GM18858 (cell line): Measurements from ENCODE around the gene AFF1.

Experiments used
- ATAC-seq: cut with Tn5 transposase; IDR thresholded peaks from one replicate; pipeline ENCODE4 v1.9.1; 2021; ENCODE audit not compliant: unreplicated experiment

AFF1 gene

DNA sequence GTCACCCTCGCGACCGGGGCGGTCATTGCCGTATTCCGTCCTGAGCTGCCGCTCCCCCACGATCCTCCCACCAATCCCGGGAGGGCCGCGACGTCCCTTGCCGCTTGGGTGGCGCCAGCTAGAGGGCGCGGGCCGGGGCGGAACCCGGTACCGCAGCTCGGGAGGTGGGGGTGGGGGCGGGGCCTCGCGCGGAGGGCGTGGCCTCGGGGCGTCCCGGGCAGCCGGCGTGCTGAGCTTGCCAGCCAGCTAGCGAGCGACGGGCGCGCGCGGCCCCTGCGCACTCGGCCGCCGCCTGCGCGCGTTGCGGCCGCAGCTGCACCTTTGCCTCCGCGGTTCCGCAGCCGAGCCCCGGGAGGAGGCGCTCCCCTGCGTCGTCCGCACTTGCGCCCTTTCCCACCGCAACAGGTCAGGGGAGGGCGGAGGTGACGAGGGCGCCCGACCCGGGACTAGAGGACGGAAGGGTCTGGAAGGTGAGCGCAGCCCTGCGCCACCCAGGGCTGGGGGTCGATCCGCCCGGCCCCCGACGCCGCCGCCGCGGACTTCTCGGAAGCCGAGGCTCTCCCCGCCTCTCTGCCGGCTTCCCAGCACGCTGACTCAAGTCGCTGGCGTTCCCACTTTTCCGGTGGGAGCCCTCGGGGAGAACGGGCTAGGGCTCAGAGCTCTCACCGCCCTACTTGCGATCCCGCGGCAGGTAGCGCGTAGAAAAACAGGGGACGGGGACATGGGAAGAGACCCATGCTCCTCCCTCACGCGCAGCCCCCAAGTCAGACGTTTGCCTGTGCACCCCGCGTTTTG is at the start of gene AFF1:
AFF1 (plus strand) TSS at position 241 of the 795 bp plus-strand sequence. CDS start 13,523 bp downstream, outside the sequence.
- ATAC-seq: peak; percentile 32

DNA sequence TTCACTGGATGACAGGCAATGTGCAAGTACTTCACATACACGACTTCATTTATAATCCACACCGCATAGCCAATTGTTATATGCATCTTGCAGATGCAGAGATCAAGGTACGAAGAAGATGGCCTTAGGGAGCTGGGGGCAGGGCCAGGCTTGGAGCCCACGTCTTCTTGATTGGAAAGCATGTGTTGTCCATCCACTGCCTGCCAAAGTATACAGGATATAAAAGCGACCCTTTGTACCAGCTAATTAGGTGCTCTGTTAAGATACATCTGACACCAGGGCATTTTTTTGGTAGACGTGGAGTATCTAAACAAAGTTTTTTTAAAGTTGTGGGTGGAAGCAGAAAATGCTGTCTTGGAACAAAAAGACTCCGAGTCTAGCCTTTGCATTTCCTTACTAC is 44.0 kb upstream of the AFF1 start:
- no peak for ATAC-seq

- no peak for ATAC-seq
These were observed 42.8 kb upstream of the AFF1 start, which contains the start of gene C4orf36 for GRCh38 chr4:86891762-86892635. TSS of gene C4orf36 (minus strand) at chr4:86892422. CDS start at chr4:86891520, 902 bp downstream.

DNA sequence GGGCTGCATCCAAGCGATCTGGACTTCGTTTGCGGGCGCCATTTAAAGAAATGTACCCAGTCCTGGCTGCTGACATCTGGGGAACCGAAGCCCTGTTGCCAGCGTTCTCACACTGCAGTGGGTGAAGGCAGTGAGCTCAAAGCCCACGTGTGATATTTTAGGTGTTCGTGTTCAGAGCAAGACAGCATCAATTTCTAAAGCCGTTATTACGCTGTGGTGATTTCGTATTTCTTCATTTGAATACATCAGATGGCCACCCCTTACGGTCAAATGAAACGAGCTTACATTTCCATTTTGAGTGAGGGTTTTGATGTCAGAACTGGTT is 42.2 kb upstream of the AFF1 start:
- no peak for ATAC-seq

GRCh38 chr4:86893136-86893535 is 41.7 kb upstream of the AFF1 start:
- no peak for ATAC-seq

DNA sequence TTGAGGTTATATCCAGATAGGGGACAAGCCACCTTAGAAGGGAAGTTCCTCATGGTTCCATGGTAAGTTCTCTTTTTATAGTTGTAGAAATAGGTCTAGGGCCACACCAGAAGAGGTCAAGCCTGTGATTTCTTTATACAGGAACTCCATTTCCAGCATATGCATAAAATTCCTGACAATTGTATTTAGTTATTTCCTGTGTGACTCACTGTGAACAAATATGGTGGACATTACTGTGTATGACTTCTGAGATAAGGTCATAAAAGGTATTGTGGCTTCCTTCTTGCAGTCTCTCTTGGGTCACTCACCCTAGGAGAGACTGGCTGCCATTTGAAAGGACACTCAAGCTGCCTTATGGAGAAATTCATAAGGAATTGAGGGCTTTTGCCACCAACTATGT is 40.4 kb upstream of the AFF1 start:
- ATAC-seq: no peak

GRCh38 chr4:86895692-86896488 is 38.9 kb upstream of the AFF1 start:
- peak; percentile 57 for ATAC-seq

DNA sequence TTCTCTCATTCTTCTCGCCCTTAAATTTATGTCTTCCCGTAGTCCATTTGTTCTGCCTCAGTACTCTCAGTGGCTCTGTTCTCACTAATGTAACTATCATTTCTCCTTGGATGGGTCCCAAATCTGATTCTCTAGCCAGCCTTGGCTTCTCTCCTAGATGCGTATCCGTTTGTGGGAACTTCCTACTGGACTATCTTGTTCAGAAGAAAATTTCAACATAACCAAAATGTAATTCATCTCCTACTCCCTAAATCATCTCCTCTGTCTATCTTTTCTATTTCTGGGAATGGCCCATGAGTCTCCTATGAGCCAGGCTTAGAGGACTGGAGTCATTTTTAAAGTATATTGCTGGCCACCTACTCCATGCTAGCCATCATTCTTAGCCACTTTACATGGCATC is 38.2 kb upstream of the AFF1 start:
- no peak for ATAC-seq

DNA sequence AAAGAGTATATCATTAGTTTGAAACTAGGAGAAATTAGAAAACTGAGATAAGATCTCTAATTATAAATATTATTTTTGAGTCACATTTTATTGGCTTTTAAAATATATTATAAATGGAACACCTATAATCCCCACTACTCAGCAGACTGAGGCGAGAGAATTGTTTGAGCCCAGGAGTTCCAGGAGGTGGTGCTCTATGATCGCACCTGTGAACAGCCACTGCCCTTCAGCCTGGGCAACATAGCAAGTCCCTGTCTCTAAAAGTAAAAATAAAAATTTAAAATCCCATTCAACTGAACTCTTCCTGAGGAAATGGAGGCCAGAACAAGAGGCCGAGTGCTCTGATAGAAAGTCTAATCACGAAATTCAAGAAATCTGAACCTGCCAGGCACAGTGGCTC is 36.2 kb upstream of the AFF1 start:
- ATAC-seq: no peak

DNA sequence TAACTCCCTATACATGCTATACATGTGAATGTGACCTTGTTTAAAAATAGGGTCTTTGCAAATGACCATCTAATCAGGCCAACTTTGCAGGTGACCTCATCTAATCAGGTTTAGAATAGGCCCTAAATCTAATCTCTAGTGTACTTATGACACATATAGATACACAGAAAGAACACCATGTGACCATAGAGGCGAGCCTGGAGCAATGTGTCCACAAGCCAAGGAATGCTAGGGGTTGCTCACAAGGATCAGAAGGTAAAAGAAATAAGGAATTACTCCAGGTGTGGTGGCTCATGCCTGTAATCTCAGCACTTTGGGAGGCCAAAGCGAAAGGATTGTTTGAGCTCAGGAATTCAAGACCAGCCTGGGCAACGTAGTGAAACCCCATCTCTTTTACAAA is 32.9 kb upstream of the AFF1 start:
- no peak for ATAC-seq

- ATAC-seq: no peak
These were observed 26.6 kb upstream of the AFF1 start for GRCh38 chr4:86908251-86908657.

GRCh38 chr4:86909546-86910295 is 25.1 kb upstream of the AFF1 start:
- no peak for ATAC-seq

DNA sequence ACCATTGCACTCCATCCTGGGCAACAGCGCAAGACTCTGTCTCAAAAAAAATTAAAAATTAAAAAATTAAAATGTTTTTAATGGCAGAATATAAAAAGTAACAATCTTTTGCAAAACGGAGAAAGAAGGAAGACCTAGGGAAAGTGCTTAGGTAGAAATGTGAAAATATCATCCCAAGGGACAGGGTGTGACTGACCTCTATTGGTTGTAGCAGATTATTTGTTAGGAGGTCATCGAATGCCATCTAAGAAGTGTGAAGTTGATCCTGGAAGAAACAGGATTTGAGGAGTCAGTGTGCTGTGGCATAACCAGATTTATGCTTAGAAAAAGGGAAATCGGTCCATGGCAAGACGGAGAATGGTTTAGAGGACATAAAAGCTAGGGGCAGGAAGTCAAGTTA is 24.4 kb upstream of the AFF1 start:
- ATAC-seq: no peak

DNA sequence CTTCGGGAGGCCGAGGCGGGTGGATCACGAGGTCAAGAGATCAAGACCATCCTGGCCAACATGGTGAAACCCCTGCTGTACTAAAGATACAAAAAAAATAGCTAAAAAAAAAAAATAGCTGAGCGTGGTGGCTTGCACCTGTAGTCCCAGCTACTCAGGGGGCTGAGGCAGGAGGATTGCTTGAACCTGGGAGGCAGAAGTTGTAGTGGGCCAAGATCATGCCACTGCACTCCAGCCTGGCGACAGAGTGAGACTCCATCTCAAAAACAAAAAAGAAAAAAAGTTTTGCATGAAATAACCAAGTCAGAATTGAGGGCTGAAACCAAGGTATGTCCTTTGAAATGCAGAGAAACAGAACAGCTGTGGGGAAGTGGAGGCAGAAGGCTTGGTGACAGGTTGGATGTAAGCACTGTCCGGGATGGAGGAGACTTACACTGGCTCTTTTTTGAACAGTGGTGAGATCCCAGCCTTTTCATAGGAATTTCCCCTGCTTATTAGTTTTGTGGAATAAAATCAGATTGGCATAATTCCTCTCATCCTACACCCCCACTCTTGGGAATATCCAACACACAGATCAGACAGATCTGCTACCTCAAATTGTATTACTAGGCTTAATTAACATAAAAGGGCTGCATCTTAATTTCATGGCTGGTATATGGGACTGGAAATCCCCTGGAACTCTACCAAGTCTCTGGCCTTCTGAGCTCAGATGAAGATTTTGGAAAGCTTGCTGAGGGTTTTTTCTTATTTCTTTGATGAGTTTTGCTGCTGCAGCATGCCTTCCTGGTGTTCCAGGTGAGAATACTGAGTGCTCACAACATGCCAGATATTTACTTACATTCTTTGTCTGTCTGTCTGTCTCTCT is 23.8 kb upstream of the AFF1 start:
- no peak for ATAC-seq

GRCh38 chr4:86916392-86916791 is 18.4 kb upstream of the AFF1 start:
- no peak for ATAC-seq

GRCh38 chr4:86917212-86918039 is 17.4 kb upstream of the AFF1 start:
- ATAC-seq: no peak

GRCh38 chr4:86918539-86919072 is 16.2 kb upstream of the AFF1 start:
- ATAC-seq: no peak

DNA sequence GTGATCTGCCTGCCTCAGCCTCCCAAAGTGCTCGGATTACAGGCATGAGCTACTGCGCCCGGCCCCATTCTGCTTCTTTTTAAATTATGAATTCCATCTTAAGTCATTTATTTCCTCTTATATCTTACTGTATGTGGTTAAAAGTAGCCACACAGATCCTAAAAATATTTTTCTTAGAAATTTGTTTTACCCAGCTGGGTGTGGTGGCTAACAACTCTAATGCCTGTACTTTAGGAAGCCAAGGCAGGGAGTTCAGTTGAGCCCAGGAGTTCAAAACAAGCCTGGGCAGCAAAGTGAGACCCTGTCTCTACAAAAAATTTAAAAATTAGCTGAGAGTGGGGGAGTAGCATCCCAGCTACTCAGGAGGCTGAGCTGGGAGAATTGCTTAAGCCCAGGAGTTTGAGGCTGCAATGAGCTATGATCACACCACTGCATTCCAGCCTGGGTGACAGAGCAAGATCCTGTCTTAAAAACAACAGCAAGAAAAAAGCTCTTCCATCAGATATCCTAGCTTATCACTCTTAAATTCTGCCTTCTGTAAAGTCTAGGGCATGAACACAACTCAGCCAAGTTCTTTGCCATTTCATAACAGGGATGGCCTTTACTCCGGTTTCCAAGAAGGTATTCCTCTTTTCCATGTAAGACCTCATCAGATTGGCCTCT is 15.1 kb upstream of the AFF1 start:
- ATAC-seq: no peak
